ENCODE results near the gene KRT16. TPM values are rescaled to one million over a fixed set of nuclear protein-coding genes. Genes with fewer than 3 reads are reported as not detected.

The KRT16 gene
- total RNA-seq, 1 donor, result 2.0 TPM

GRCh38 chr17:41656249-41657023, 43.9 kb upstream of the KRT16 start:
- no peak overlapping the region for H3K4me3 ChIP-seq (ENCODE audit: low read depth, low read length)
- TF ChIP-seq CTCF (IDR thresholded peaks at IDR 0.05; ENCODE audit: insufficient read depth, low read length), result no peak
- DNase-seq (ENCODE audit: low read depth), result no peak

GRCh38 chr17:41655611-41656111, 43.1 kb upstream of the KRT16 start:
- TF ChIP-seq CTCF (IDR thresholded peaks at IDR 0.05; ENCODE audit: insufficient read depth, low read length), result no peak
- no peak for DNase-seq (ENCODE audit: low read depth)
- H3K4me3 ChIP-seq (ENCODE audit: low read depth, low read length), result no peak overlapping the region

GRCh38 chr17:41654678-41655607, 42.4 kb upstream of the KRT16 start:
- no peak for TF ChIP-seq CTCF (IDR thresholded peaks at IDR 0.05; ENCODE audit: insufficient read depth, low read length)
- no peak for DNase-seq (ENCODE audit: low read depth)
- no peak overlapping the region for H3K4me3 ChIP-seq (ENCODE audit: low read depth, low read length)

DNA sequence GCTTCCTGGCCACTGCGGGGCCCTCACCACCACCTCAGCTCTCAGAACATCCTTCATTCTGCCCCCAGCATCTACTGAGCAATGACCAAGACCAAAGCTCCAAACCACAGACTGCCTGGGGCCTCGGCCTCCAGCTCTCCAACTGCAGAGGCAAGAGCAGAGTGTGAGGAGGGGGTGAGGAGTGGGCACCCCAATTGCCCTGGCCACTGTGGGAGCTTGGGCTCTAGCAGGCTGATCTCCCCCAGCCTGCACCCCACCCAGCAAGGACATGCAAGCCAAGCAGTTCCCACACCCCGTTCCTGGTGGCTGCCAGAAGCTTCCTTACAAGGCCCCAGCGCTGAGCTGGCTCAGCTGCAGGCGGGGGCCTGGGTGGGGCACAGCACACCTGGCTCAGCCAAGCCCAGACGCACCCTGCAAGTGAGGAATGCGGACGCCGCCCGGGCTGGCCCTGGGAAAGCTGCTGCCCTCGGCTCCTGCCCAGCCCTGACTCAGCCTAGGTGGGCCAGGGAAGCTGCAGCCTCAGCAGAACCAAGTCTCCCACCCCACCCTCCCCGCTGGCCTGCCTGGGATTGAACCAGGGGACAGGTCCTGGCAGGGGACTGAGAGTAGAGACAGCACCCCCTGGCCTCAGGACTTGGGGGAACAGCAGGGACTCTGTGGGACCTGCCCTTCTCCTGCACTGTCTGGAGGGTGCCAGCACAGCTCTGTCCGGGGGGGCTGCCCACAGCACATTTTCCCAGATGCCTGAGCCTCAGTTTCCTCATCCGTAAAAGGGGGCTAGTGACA, 41.5 kb upstream of the KRT16 start:
- no peak for DNase-seq (ENCODE audit: low read depth)
- H3K4me3 ChIP-seq (ENCODE audit: low read depth, low read length), result no peak overlapping the region
- TF ChIP-seq CTCF (IDR thresholded peaks at IDR 0.05; ENCODE audit: insufficient read depth, low read length), result no peak

DNA sequence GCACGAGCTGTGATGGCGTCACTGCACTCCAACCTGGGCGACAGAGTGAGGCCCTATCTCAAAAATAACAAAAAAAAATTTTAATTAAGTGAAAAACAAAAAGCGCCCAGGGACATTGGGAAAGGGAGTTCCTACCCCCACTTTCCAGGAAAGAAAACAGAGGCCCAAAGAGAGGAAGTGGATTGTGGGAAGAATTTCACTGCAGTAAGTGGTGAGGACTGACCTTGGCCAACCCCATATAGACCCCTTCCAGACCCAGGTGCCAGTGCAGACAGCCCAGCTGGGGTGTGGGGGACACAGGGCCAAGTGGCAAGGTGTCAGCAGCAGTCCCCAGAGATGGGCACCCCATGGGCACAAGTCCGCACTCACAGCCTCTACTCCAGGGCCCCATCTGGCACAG, 40.9 kb upstream of the KRT16 start:
- TF ChIP-seq CTCF (IDR thresholded peaks at IDR 0.05; ENCODE audit: insufficient read depth, low read length), result no peak
- no peak for DNase-seq (ENCODE audit: low read depth)
- H3K4me3 ChIP-seq (ENCODE audit: low read depth, low read length), result no peak overlapping the region

GRCh38 chr17:41652461-41652970, 39.9 kb upstream of the KRT16 start:
- DNase-seq (ENCODE audit: low read depth), result no peak
- TF ChIP-seq CTCF (IDR thresholded peaks at IDR 0.05; ENCODE audit: insufficient read depth, low read length), result no peak

More at GRCh38 chr17:41652461-41652970, 39.9 kb upstream of the KRT16 start:
- no peak overlapping the region for H3K4me3 ChIP-seq (ENCODE audit: low read depth, low read length)
